Stimulated activated CD8-positive, alpha-beta memory T cell treated with anti-CD3 and anti-CD28 coated beads, Interleukin-15, amount 100 ng/mL, for 48 hours (primary cell): ENCODE results near the gene STH.

Source experiments
- DNase-seq, 2 donors: peaks; one replicate each; pipeline ENCODE4 v3.0.0-alpha.2; 2020; ENCODE audit warnings: low read depth in 2 of 2

The STH gene

DNA sequence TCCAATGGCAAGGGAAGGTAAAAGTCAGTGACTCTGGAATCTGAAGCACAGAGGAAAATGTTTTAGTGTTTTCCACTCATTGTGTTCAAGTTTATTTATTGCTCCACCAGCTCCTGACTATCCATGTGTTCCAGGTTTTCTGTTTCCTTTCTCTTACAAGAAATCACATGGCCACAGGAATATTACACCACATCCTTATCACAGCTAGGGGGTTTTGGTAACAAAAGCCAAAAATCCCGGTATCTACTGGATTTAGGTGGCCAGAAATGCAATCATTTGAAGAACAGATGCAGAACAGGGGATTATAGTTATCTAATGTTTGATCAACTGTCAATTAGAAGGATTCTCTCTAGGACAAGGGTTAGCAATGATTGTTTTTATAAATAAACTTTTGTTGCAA is 47.9 kb downstream of the STH start:
- no peak for DNase-seq

DNA sequence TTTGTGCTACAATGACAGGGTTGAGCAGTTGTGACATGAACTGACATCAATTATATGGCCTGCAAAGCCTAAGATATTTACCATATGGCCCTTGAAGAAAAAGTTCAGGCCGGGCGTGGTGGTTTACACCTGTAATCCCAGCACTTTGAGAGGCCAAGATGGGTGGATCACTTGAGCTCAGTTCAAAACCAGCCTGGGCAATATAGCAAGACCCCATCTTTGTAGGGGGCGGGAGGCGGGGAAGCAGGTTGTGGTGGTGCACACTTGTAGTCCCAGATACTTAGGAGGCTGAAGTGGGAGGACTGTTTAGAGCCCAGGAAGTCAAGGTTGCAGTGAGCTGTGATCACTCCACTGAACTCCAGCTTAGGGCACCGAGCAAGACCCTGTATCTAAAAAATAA is 48.3 kb downstream of the STH start:
- no peak for DNase-seq

DNA sequence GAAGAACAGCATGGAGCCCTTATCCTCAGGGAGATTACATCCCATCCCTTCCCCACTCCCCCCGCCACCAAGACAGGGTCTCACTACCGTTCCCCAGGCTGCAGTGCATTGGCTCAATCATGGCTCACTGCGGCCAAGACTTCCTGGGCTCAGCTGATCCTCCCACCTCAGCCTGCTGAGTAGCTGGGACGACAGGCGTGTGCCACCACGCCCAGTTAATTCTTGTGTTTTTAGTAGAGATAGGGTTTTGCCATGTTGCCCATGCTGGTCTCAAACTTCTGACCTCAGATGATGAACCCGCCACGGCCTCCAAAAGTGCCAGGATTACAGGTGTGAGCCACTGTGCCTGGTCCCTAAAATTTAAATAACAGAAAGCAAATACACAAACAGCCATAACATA is 48.8 kb downstream of the STH start:
- no peak for DNase-seq
